H1 (cell line): ENCODE data around the gene ZNF414. TPM values are rescaled to one million over a fixed set of nuclear protein-coding genes. Genes with fewer than 3 reads are reported as not detected.

Experiments
- ATF3 ChIP-seq: IDR thresholded peaks from 2 replicates; pipeline ENCODE4 v1.6.1; 2011; ENCODE audit warnings: low read depth, mild to moderate bottlenecking, low read length; ENCODE audit not compliant: insufficient read depth
- CHD7 ChIP-seq: fragments of 300-600 bp; sonication (generic); IDR thresholded peaks from 2 replicates; pipeline ENCODE4 v1.7.1; 2012; ENCODE audit warnings: low read length, moderate library complexity, mild to moderate bottlenecking, inconsistent platforms; ENCODE audit not compliant: insufficient replicate concordance
- SAP30 ChIP-seq: fragments of 300-600 bp; sonication (generic); IDR thresholded peaks from 2 replicates; pipeline ENCODE4 v1.7.1; 2012; ENCODE audit warnings: low read length, moderate library complexity, mild to moderate bottlenecking, inconsistent platforms; ENCODE audit not compliant: insufficient read depth, insufficient replicate concordance
- polyA plus RNA-seq, 7 experiments: library from polyadenylated mRNA; depleted of rRNA in 3 of 7; stranded (reverse) in 5 of 7; unstranded in 2 of 7; fragments of >200 nt in 5 of 7; fragments of 200-250 nt in 2 of 7; gene quantifications; 1 replicate in 5 of 7; 2 replicates in 1 of 7; 4 replicates in 1 of 7; pipeline versions ENCODE4 v1.2.1 to v1.2.3, GENCODE V29; 2011 to 2013; ENCODE audit warnings: missing spikeins in 2 of 7, mixed read lengths in 2 of 7
- total RNA-seq: library from RNA; stranded (reverse); fragmentation: NEBNext Ultra II Directional; extraction: Animal tissue kit (Norgen Biotek cat#: 25700); gene quantifications from 2 replicates; pipeline ENCODE4 v1.2.1, GENCODE V29; 2021

ZNF414 gene
- total and polyA plus RNA-seq, 2 of the 8 experiments (the other 6 are each of a cell fraction or from before 2014, with no cell fraction given) = 9.7 to 26.8 TPM

GRCh38 chr19:8519388-8519787 lies 5.4 kb upstream of the ZNF414 start (continued):
- TF ChIP-seq CHD7 = no peak
- no peak for TF ChIP-seq ATF3
- no peak for TF ChIP-seq SAP30
